KOPT-K1 (cell line): ENCODE data around the gene ZSCAN10.
"Not testable (repeated sequence)": the region's sequence is repeated elsewhere in the genome, so short reads cannot be mapped to it uniquely, and the experiment has no call there.

Source experiments
- H3K27ac ChIP-seq: fragments of 200-600 bp; sonication (generic); 2 replicates; pipeline ENCODE4 v1.5.1; 2016; ENCODE audit warnings: antibody characterized with exemption, mild to moderate bottlenecking, low read depth, low read length; ENCODE audit not compliant: poor library complexity, severe bottlenecking
- H3K36me3 ChIP-seq: fragments of 200-600 bp; sonication (generic); 2 replicates; pipeline ENCODE4 v1.5.1; 2017; ENCODE audit warnings: antibody characterized with exemption, mild to moderate bottlenecking, low read length, moderate library complexity; ENCODE audit not compliant: insufficient read depth
- H3K9me3 ChIP-seq: fragments of 200-600 bp; sonication (generic); 2 replicates; pipeline ENCODE4 v1.5.1; 2017; ENCODE audit warnings: antibody characterized with exemption, low read length, mild to moderate bottlenecking; ENCODE audit not compliant: insufficient read depth, poor library complexity, severe bottlenecking

The ZSCAN10 gene

GRCh38 chr16:3056336-3057180 lies 42.5 kb downstream of the ZSCAN10 start:
- no peak overlapping the region for H3K27ac ChIP-seq
- H3K9me3 ChIP-seq, result no peaks in the 10 kb centered on the region
- peaks cover 8% of the 10 kb centered on the region; the same call in 1 of the 2 replicates for H3K36me3 ChIP-seq

- not testable (repeated sequence) for H3K9me3 ChIP-seq, H3K36me3 ChIP-seq
- H3K27ac ChIP-seq, result peak overlapping the region; percentile 46
Measured at GRCh38 chr16:3055734-3056115, 43.4 kb downstream of the ZSCAN10 start.

- peak overlapping the region; percentile 46 for H3K27ac ChIP-seq
- no peaks in the 10 kb centered on the region for H3K9me3 ChIP-seq
- peaks cover 8% of the 10 kb centered on the region; the same call in 1 of the 2 replicates for H3K36me3 ChIP-seq
Measured at GRCh38 chr16:3054965-3055733, 43.9 kb downstream of the ZSCAN10 start.

GRCh38 chr16:3053330-3053710 lies 45.8 kb downstream of the ZSCAN10 start:
- H3K9me3 ChIP-seq, H3K36me3 ChIP-seq: not testable (repeated sequence)
- H3K27ac ChIP-seq, result peak overlapping the region; percentile 68

- H3K27ac ChIP-seq, result peak overlapping the region; percentile 68
- not testable (repeated sequence) for H3K36me3 ChIP-seq
Measured at GRCh38 chr16:3052571-3053329, 46.3 kb downstream of the ZSCAN10 start.

GRCh38 chr16:3051494-3051893 lies 47.6 kb downstream of the ZSCAN10 start:
- H3K36me3 ChIP-seq, result peaks cover 8% of the 10 kb centered on the region; the same call in 1 of the 2 replicates
- no peak overlapping the region for H3K27ac ChIP-seq
- H3K9me3 ChIP-seq, result no peaks in the 10 kb centered on the region

More at GRCh38 chr16:3052571-3053329, 46.3 kb downstream of the ZSCAN10 start:
- not testable (repeated sequence) for H3K9me3 ChIP-seq

GRCh38 chr16:3051009-3051408 lies 48.1 kb downstream of the ZSCAN10 start:
- H3K9me3 ChIP-seq, result no peaks in the 10 kb centered on the region
- H3K27ac ChIP-seq, result no peak overlapping the region
- peaks cover 8% of the 10 kb centered on the region; the same call in 1 of the 2 replicates for H3K36me3 ChIP-seq

- H3K9me3 ChIP-seq, result no peaks in the 10 kb centered on the region
- H3K27ac ChIP-seq, result no peak overlapping the region
- peaks cover 8% of the 10 kb centered on the region; the same call in 1 of the 2 replicates for H3K36me3 ChIP-seq
Measured at GRCh38 chr16:3050487-3050886, 48.6 kb downstream of the ZSCAN10 start.

- H3K36me3 ChIP-seq, result peaks cover 8% of the 10 kb centered on the region; the same call in 1 of the 2 replicates
- no peaks in the 10 kb centered on the region for H3K9me3 ChIP-seq
- no peak overlapping the region for H3K27ac ChIP-seq
Measured at GRCh38 chr16:3049921-3050481, 49.1 kb downstream of the ZSCAN10 start.

GRCh38 chr16:3047387-3047720 lies 51.7 kb downstream of the ZSCAN10 start:
- H3K36me3 ChIP-seq, result no peaks in the 10 kb centered on the region
- H3K9me3 ChIP-seq, result no peaks in the 10 kb centered on the region
- H3K27ac ChIP-seq, result no peak overlapping the region

- no peaks in the 10 kb centered on the region for H3K9me3 ChIP-seq
- H3K36me3 ChIP-seq, result no peaks in the 10 kb centered on the region
- no peak overlapping the region for H3K27ac ChIP-seq
Measured at GRCh38 chr16:3046641-3047386, 52.3 kb downstream of the ZSCAN10 start.

- no peaks in the 10 kb centered on the region for H3K36me3 ChIP-seq
- no peaks in the 10 kb centered on the region for H3K9me3 ChIP-seq
- H3K27ac ChIP-seq, result no peak within 1 kb of the TSS
Measured at GRCh38 chr16:3045758-3046640, 53.1 kb downstream of the ZSCAN10 start, which contains the start of gene MMP25. MMP25 (plus strand) TSS chr16:3046561; CDS start chr16:3046918, 357 bp downstream.

GRCh38 chr16:3044708-3045107 lies 54.4 kb downstream of the ZSCAN10 start:
- H3K27ac ChIP-seq, result no peak overlapping the region
- H3K9me3 ChIP-seq, result no peaks in the 10 kb centered on the region
- no peaks in the 10 kb centered on the region for H3K36me3 ChIP-seq
